HG03060 (cell line): ENCODE measurements around the gene SMIM44.
"Not testable (repeated sequence)": the region's sequence is repeated elsewhere in the genome, so short reads cannot be mapped to it uniquely, and the experiment has no call there.

Experiments
- ATAC-seq: cut with Tn5 transposase; IDR thresholded peaks from one replicate; pipeline ENCODE4 v1.9.1; 2021; ENCODE audit warnings: low read depth, moderate number of reproducible peaks; ENCODE audit not compliant: unreplicated experiment

Gene SMIM44

GRCh38 chr19:3483226-3483628 lies at the start of gene SMIM44:
Gene SMIM44, minus strand, starts transcription at chr19:3483441. Its CDS starts 38 bp downstream, at chr19:3483403.
- ATAC-seq, result no peak

GRCh38 chr19:3533033-3533432 lies 49.8 kb upstream of the SMIM44 start:
- ATAC-seq, result no peak

GRCh38 chr19:3532154-3532786 lies 49.0 kb upstream of the SMIM44 start:
- ATAC-seq, result no peak

GRCh38 chr19:3531716-3532115 lies 48.5 kb upstream of the SMIM44 start:
- no peak for ATAC-seq

- ATAC-seq, result no peak
These were observed 47.1 kb upstream of the SMIM44 start for GRCh38 chr19:3530389-3530788.

- not testable (repeated sequence) for ATAC-seq
These were observed 46.1 kb upstream of the SMIM44 start for GRCh38 chr19:3529299-3529698.

GRCh38 chr19:3528539-3529211 lies 45.4 kb upstream of the SMIM44 start:
- ATAC-seq, result no peak

- ATAC-seq, result no peak
These were observed 44.8 kb upstream of the SMIM44 start for GRCh38 chr19:3528080-3528479.

- ATAC-seq, result no peak
These were observed 44.1 kb upstream of the SMIM44 start for GRCh38 chr19:3527238-3527910.

- no peak for ATAC-seq
These were observed 43.4 kb upstream of the SMIM44 start for GRCh38 chr19:3526507-3527237.

- no peak for ATAC-seq
These were observed 41.7 kb upstream of the SMIM44 start for GRCh38 chr19:3524904-3525451.

GRCh38 chr19:3524078-3524842 lies 41.0 kb upstream of the SMIM44 start:
- no peak for ATAC-seq

- ATAC-seq, result no peak
These were observed 40.3 kb upstream of the SMIM44 start for GRCh38 chr19:3523361-3524077.

- ATAC-seq, result no peak
These were observed 39.5 kb upstream of the SMIM44 start for GRCh38 chr19:3522421-3523360.

GRCh38 chr19:3521104-3521445 lies 37.8 kb upstream of the SMIM44 start:
- no peak for ATAC-seq

- no peak for ATAC-seq
These were observed 37.2 kb upstream of the SMIM44 start for GRCh38 chr19:3520166-3521103.

- ATAC-seq, result no peak
These were observed 35.9 kb upstream of the SMIM44 start for GRCh38 chr19:3519126-3519525.
